Smooth muscle cell (in vitro differentiated cells): ENCODE data around the gene STAT5A. TPM values are rescaled to one million over a fixed set of nuclear protein-coding genes. Genes with fewer than 3 reads are reported as not detected.
"Not testable (repeated sequence)": the region's sequence is repeated elsewhere in the genome, so short reads cannot be mapped to it uniquely, and the experiment has no call there.

Source experiments
- DNase-seq: peaks from one replicate; lab custom pipeline; 2025; ENCODE audit not compliant: unreplicated experiment; lab: John Stamatoyannopoulos, UW
- H2AFZ ChIP-seq: fragments of 200-600 bp; sonication (generic); 2 replicates; pipeline ENCODE4 v1.6.0; 2016; ENCODE audit warnings: antibody characterized with exemption, low read depth, mild to moderate bottlenecking
- H3F3A ChIP-seq: fragments of 200-600 bp; sonication (generic); 2 replicates; pipeline ENCODE4 v1.6.0; 2017; ENCODE audit warnings: antibody characterized with exemption, low read depth
- H3K27ac ChIP-seq: fragments of 200-600 bp; sonication (generic); 2 replicates; pipeline ENCODE4 v1.5.1; 2016; ENCODE audit warnings: low read depth, mild to moderate bottlenecking
- H3K27me3 ChIP-seq: fragments of 200-600 bp; sonication (generic); 2 replicates; pipeline ENCODE4 v1.6.1; 2016; ENCODE audit warnings: low read depth, mild to moderate bottlenecking
- H3K36me3 ChIP-seq: fragments of 200-600 bp; sonication (generic); 2 replicates; pipeline ENCODE4 v1.5.1; 2016; ENCODE audit warnings: low read depth
- H3K4me1 ChIP-seq: fragments of 200-600 bp; sonication (generic); 2 replicates; pipeline ENCODE4 v1.5.1; 2016; ENCODE audit warnings: low read depth
- H3K4me2 ChIP-seq: fragments of 200-600 bp; sonication (generic); 2 replicates; pipeline ENCODE4 v1.6.0; 2016; ENCODE audit warnings: mild to moderate bottlenecking
- H3K4me3 ChIP-seq: fragments of 200-600 bp; sonication (generic); 2 replicates; pipeline ENCODE4 v1.5.1; 2016; ENCODE audit warnings: mild to moderate bottlenecking
- H3K79me2 ChIP-seq: fragments of 200-600 bp; sonication (generic); 2 replicates; pipeline ENCODE4 v1.6.0; 2016; ENCODE audit warnings: low read depth, mild to moderate bottlenecking
- H3K9ac ChIP-seq: fragments of 200-600 bp; sonication (generic); 2 replicates; pipeline ENCODE4 v1.6.0; 2016; ENCODE audit warnings: low read depth
- H3K9me3 ChIP-seq: fragments of 200-600 bp; sonication (generic); replicated peaks from 2 replicates; pipeline ENCODE4 v1.5.1; 2016; ENCODE audit warnings: low read depth
- H4K20me1 ChIP-seq: fragments of 200-600 bp; sonication (generic); 2 replicates; pipeline ENCODE4 v1.6.0; 2016; ENCODE audit warnings: low read depth
- WGBS: methylation state at CpG from one replicate; pipeline ENCODE4 v1.1.7; 2016; ENCODE audit warnings: low lambda C conversion rate; 5-methylcytosine and 5-hydroxymethylcytosine counted together
- polyA plus RNA-seq: library from polyadenylated mRNA; unstranded; fragments of >200 nt; fragmentation: Nextera tagmentation; extraction: Ambion mirVana; gene quantifications from 2 replicates; pipeline ENCODE4 v1.2.1, GENCODE V29; 2016
- total RNA-seq: library from RNA; depleted of rRNA; stranded (reverse); fragments of >200 nt; gene quantifications from 2 replicates; pipeline ENCODE4 v1.2.3, GENCODE V29; 2014
- TF ChIP-seq, protein P1 (sequence below): fragments of 200-600 bp; sonication (generic); IDR thresholded peaks from 2 replicates; pipeline ENCODE4 v1.5.1; 2017; ENCODE audit warnings: borderline replicate concordance, mild to moderate bottlenecking, antibody characterized with exemption; ENCODE audit not compliant: insufficient read depth, poor library complexity, severe bottlenecking

The STAT5A gene
- total and polyA plus RNA-seq, 2 experiments from 2014 or later, result 1.7 to 3.2 TPM

DNA sequence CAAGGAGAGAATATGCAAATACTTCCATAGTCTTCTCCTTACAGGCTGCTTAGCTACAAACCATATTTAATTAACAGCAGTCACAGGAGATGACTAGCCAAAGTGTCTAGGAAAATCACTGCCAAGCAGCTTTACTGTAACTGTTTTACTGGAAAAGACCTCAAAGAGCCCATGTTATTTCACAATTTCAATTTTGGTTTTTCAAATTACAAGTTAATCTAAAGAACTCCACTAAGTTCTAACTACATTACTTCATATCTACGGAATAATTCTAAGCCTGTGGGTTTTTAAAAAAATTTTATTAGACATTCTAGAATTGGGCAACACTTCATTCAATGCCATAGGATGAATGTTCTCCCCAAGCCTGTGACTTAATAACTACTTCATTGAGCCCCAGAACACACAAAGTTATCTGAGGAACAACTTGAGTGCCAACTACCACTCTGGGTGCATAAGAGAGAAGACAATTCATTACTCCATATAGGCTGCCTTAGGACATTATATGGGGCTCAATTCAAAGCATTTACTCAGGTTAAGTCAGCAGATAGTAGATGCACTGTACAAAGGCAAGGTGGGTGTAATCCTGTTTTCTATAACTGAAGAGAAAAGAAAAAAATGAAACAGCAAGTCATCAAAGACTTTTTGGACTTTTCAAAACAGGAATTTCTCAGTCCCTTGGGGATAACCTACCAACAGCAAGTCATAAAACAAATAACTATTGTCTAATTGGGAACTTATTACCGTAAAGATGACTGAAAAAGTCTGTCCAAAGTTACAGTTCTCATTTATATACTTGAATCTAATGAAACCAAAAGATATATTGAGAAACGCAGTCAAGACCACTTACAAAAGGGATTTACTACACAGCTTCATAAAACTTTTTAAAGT lies 66.9 kb downstream of the STAT5A start:
- Histone ChIP-seq H3K4me3 (no peak overlapping the region), H3K4me1 (no peaks in the 10 kb centered on the region), H3K27ac (peak overlapping the region; percentile 62), H3K4me2 (peak overlapping the region; percentile 47), H3K9ac (no peak overlapping the region), H4K20me1 (peaks cover 100% of the 10 kb centered on the region), H3K27me3 (no peaks in the 10 kb centered on the region), H3K9me3 (no peaks in the 10 kb centered on the region), H2AFZ (no peak overlapping the region), H3F3A (no peaks in the 10 kb centered on the region), H3K36me3 (peaks cover 2% of the 10 kb centered on the region), H3K79me2 (peaks cover 90% of the 10 kb centered on the region)
- TF ChIP-seq, protein P1, sequence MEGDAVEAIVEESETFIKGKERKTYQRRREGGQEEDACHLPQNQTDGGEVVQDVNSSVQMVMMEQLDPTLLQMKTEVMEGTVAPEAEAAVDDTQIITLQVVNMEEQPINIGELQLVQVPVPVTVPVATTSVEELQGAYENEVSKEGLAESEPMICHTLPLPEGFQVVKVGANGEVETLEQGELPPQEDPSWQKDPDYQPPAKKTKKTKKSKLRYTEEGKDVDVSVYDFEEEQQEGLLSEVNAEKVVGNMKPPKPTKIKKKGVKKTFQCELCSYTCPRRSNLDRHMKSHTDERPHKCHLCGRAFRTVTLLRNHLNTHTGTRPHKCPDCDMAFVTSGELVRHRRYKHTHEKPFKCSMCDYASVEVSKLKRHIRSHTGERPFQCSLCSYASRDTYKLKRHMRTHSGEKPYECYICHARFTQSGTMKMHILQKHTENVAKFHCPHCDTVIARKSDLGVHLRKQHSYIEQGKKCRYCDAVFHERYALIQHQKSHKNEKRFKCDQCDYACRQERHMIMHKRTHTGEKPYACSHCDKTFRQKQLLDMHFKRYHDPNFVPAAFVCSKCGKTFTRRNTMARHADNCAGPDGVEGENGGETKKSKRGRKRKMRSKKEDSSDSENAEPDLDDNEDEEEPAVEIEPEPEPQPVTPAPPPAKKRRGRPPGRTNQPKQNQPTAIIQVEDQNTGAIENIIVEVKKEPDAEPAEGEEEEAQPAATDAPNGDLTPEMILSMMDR, result no peak
- DNase-seq, result no peak
- 61% methylated on average over 3 of the region's 3 CpGs for WGBS

DNA sequence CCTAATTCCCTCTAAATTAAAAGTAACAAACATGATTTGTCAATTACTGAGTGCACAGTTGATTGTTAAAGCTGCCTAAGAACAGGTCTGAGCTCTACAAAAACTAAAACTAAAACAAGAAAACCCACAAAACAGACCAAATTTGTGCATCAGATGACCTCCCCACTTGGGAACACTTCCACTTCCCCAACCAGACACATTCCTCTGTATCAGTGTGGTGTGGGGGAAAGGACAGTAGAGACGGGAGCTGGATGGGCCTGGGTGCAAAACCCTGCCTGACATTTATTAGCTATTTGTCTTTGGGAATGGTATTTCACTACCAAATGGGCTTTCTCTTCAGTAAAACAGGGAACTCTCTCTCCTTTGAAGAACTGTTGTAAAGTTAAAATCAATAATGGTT lies 70.1 kb downstream of the STAT5A start:
- 42% methylated on average over 1 of the region's 1 CpG for WGBS
- no peak overlapping the region for H3K27ac ChIP-seq
- no peaks in the 10 kb centered on the region for H3K9me3 ChIP-seq
- peaks cover 90% of the 10 kb centered on the region for H3K79me2 ChIP-seq
- peaks cover 2% of the 10 kb centered on the region for H3K36me3 ChIP-seq
- TF ChIP-seq, protein P1, result no peak
- H3K27me3 ChIP-seq, result no peaks in the 10 kb centered on the region
- H3K4me1 ChIP-seq, result no peaks in the 10 kb centered on the region
- H4K20me1 ChIP-seq, result peaks cover 100% of the 10 kb centered on the region
- H3K9ac ChIP-seq, result no peak overlapping the region
- H3F3A ChIP-seq, result no peaks in the 10 kb centered on the region
- no peak overlapping the region for H3K4me3 ChIP-seq
- H2AFZ ChIP-seq, result no peak overlapping the region
- H3K4me2 ChIP-seq, result no peak overlapping the region
- DNase-seq, result no peak

DNA sequence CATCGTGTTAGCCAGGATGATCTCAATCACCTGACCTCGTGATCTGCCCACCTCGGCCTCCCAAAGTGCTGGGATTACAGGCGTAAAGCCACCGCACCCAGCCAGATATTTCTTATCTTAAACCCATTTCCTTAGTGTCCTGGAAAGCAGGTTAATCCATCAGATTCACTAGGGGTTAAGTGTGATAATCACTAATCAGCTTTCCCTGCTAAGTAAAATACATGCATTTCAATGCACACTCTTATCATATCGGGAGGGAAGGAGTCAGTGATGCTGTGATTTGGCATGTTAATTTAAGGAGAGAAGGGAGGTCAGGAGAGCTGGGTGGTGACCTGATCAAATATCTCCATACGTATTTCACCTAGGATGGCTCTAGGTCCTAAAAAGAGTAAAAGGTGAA lies 70.8 kb downstream of the STAT5A start:
- H3K4me2 ChIP-seq, result no peak overlapping the region
- peaks cover 100% of the 10 kb centered on the region for H4K20me1 ChIP-seq
- H3K9ac ChIP-seq, result no peak overlapping the region
- WGBS, result 55% methylated on average over 7 of the region's 7 CpGs
- H3K27me3 ChIP-seq, result no peaks in the 10 kb centered on the region
- TF ChIP-seq, protein P1, result no peak
- DNase-seq, result no peak
- H3K4me3 ChIP-seq, result no peak overlapping the region
- H3K9me3 ChIP-seq, result no peaks in the 10 kb centered on the region
- peaks cover 1% of the 10 kb centered on the region for H3F3A ChIP-seq
- peaks cover 2% of the 10 kb centered on the region for H3K36me3 ChIP-seq
- no peak overlapping the region for H3K27ac ChIP-seq
- no peak overlapping the region for H2AFZ ChIP-seq
- H3K4me1 ChIP-seq, result peaks cover 4% of the 10 kb centered on the region
- peaks cover 90% of the 10 kb centered on the region for H3K79me2 ChIP-seq

DNA sequence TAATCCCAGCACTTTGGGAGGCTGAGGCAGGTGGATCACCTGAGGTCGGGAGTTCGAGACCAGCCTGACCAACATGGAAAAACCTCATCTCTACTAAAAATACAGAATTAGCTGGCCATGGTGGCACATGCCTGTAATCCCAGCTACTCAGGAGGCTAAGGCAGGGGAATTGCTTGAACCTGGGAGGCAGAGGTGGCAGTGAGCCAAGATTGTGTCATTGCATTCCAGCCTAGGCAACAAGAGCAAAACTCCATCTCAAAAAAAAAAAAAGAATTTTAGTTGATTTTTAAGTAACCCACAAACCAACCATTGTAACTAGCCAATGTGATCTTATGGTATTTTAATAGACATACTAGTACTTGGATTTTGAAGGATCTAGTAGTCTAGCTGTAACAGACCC lies 72.1 kb downstream of the STAT5A start:
- H3K4me2 ChIP-seq, H3K9me3 ChIP-seq, H3K27ac ChIP-seq, H3F3A ChIP-seq, H3K36me3 ChIP-seq, H2AFZ ChIP-seq, DNase-seq, H3K9ac ChIP-seq, H3K4me1 ChIP-seq, H3K4me3 ChIP-seq, H3K27me3 ChIP-seq: not testable (repeated sequence)
- WGBS, result 100% methylated on average over 2 of the region's 2 CpGs
- Histone ChIP-seq H3K79me2 (peaks cover 92% of the 10 kb centered on the region), H4K20me1 (peaks cover 100% of the 10 kb centered on the region)

Other genes starting within 250 kb of the STAT5A start
- gene C17orf113, start 237.9 kb upstream of the STAT5A start, total RNA-seq, result 0.49 and 0.54 TPM in 2 replicates
- 0.38 and 0.46 TPM in 2 replicates for gene C17orf113, start 237.9 kb upstream of the STAT5A start, polyA plus RNA-seq
- 0.27 and 0.45 TPM in 2 replicates for gene ZNF385C, start 190.0 kb upstream of the STAT5A start, total RNA-seq
- 0.18 and 0.70 TPM in 2 replicates for gene ZNF385C, start 190.0 kb upstream of the STAT5A start, polyA plus RNA-seq
- gene DHX58, start 175.8 kb upstream of the STAT5A start, total RNA-seq, result 1.0 and 4.2 TPM in 2 replicates
- 0.67 TPM in 1 of 2 replicates, not detected in the other for gene DHX58, start 175.8 kb upstream of the STAT5A start, polyA plus RNA-seq
- gene KAT2A, start 167.1 kb upstream of the STAT5A start, total RNA-seq, result 15.6 and 17.1 TPM in 2 replicates
- 25.3 and 29.5 TPM in 2 replicates for gene KAT2A, start 167.1 kb upstream of the STAT5A start, polyA plus RNA-seq
- gene HSPB9, start 165.7 kb upstream of the STAT5A start, total RNA-seq, result not detected in 2 replicates
- gene HSPB9, start 165.7 kb upstream of the STAT5A start, polyA plus RNA-seq, result 0.39 and 1.0 TPM in 2 replicates
- 92.8 and 113 TPM in 2 replicates for gene RAB5C, start 133.5 kb upstream of the STAT5A start, total RNA-seq
- 152 and 158 TPM in 2 replicates for gene RAB5C, start 133.5 kb upstream of the STAT5A start, polyA plus RNA-seq
- gene KCNH4, start 107.4 kb upstream of the STAT5A start, total RNA-seq, result not detected in 2 replicates
- gene KCNH4, start 107.4 kb upstream of the STAT5A start, polyA plus RNA-seq, result not detected in 2 replicates
- not detected in 2 replicates for gene HCRT, start 103.0 kb upstream of the STAT5A start, total RNA-seq
- not detected in 2 replicates for gene HCRT, start 103.0 kb upstream of the STAT5A start, polyA plus RNA-seq
- 0.76 and 11.5 TPM in 2 replicates for gene GHDC, start 94.0 kb upstream of the STAT5A start, total RNA-seq
- 4.8 and 6.0 TPM in 2 replicates for gene GHDC, start 94.0 kb upstream of the STAT5A start, polyA plus RNA-seq
- gene STAT5B, start 12.1 kb upstream of the STAT5A start, total RNA-seq, result 10.7 and 29.3 TPM in 2 replicates
- gene STAT5B, start 12.1 kb upstream of the STAT5A start, polyA plus RNA-seq, result 12.4 and 15.0 TPM in 2 replicates
- 85.6 and 97.7 TPM in 2 replicates for gene STAT3, start 99.9 kb downstream of the STAT5A start, total RNA-seq
- 87.7 and 112 TPM in 2 replicates for gene STAT3, start 99.9 kb downstream of the STAT5A start, polyA plus RNA-seq
- 116 and 117 TPM in 2 replicates for gene CAVIN1, start 134.8 kb downstream of the STAT5A start, total RNA-seq
- gene CAVIN1, start 134.8 kb downstream of the STAT5A start, polyA plus RNA-seq, result 237 and 255 TPM in 2 replicates
- 31.9 and 54.7 TPM in 2 replicates for gene ATP6V0A1, start 170.4 kb downstream of the STAT5A start, total RNA-seq
- 27.3 and 34.0 TPM in 2 replicates for gene ATP6V0A1, start 170.4 kb downstream of the STAT5A start, polyA plus RNA-seq
- gene NAGLU, start 247.7 kb downstream of the STAT5A start, total RNA-seq, result 23.0 and 27.2 TPM in 2 replicates
- gene NAGLU, start 247.7 kb downstream of the STAT5A start, polyA plus RNA-seq, result 39.9 and 51.6 TPM in 2 replicates